Hepatocyte (in vitro differentiated cells): ENCODE data around the gene INO80C. TPM values are rescaled to one million over a fixed set of nuclear protein-coding genes. Genes with fewer than 3 reads are reported as not detected.

Experiments
- DNase-seq: peaks from one replicate; pipeline ENCODE4 v3.0.0-alpha.2; 2016; ENCODE audit warnings: low spot score
- H2AFZ ChIP-seq: fragments of 200-600 bp; sonication (generic); 2 replicates; pipeline ENCODE4 v1.6.0; 2016; ENCODE audit warnings: antibody characterized with exemption, mild to moderate bottlenecking
- H3K27ac ChIP-seq: fragments of 200-600 bp; sonication (generic); 2 replicates; pipeline ENCODE4 v1.5.1; 2016; ENCODE audit warnings: mild to moderate bottlenecking
- H3K27me3 ChIP-seq: fragments of 200-600 bp; sonication (generic); 2 replicates; pipeline ENCODE4 v1.6.1; 2016
- H3K36me3 ChIP-seq: fragments of 200-600 bp; sonication (generic); replicated peaks from 2 replicates; pipeline ENCODE4 v1.5.1; 2016; ENCODE audit warnings: low read depth; ENCODE audit not compliant: insufficient read depth
- H3K4me1 ChIP-seq: fragments of 200-600 bp; sonication (generic); 2 replicates; pipeline ENCODE4 v1.5.1; 2016; ENCODE audit warnings: mild to moderate bottlenecking, moderate library complexity; ENCODE audit not compliant: insufficient read depth
- H3K4me2 ChIP-seq: fragments of 200-600 bp; sonication (generic); 2 replicates; pipeline ENCODE4 v1.6.0; 2016
- H3K4me3 ChIP-seq: fragments of 200-600 bp; sonication (generic); 2 replicates; pipeline ENCODE4 v1.5.1; 2016; ENCODE audit warnings: mild to moderate bottlenecking
- H3K79me2 ChIP-seq: fragments of 200-600 bp; sonication (generic); 2 replicates; pipeline ENCODE4 v1.6.0; 2017; ENCODE audit warnings: mild to moderate bottlenecking
- H3K9me2 ChIP-seq: fragments of 200-600 bp; sonication (generic); replicated peaks from 2 replicates; pipeline ENCODE4 v1.6.0; 2017; ENCODE audit warnings: mild to moderate bottlenecking; ENCODE audit not compliant: insufficient read depth
- H3K9me3 ChIP-seq: fragments of 200-600 bp; sonication (generic); 2 replicates; pipeline ENCODE4 v1.5.1; 2016; ENCODE audit warnings: low read depth, mild to moderate bottlenecking
- H4K20me1 ChIP-seq: fragments of 200-600 bp; sonication (generic); 2 replicates; pipeline ENCODE4 v1.6.0; 2016; ENCODE audit warnings: mild to moderate bottlenecking; ENCODE audit not compliant: insufficient read depth, poor library complexity, severe bottlenecking
- EZH2 ChIP-seq: fragments of 200-600 bp; sonication (generic); IDR thresholded peaks from 2 replicates; pipeline ENCODE4 v1.6.1; 2016; ENCODE audit warnings: antibody characterized with exemption, mild to moderate bottlenecking, borderline replicate concordance
- EZH2phosphoT487 ChIP-seq: fragments of 200-600 bp; sonication (generic); IDR thresholded peaks from one replicate; pipeline ENCODE4 v1.6.1; 2018; ENCODE audit warnings: antibody characterized with exemption, mild to moderate bottlenecking, low read depth, moderate library complexity; ENCODE audit not compliant: unreplicated experiment, severe bottlenecking
- WGBS: methylation state at CpG from one replicate; pipeline ENCODE4 v1.1.6; 2016; ENCODE audit warnings: low lambda C conversion rate; ENCODE audit errors: missing lambda C conversion rate; 5-methylcytosine and 5-hydroxymethylcytosine counted together
- polyA plus RNA-seq: library from polyadenylated mRNA; unstranded; fragments of >200 nt; fragmentation: Nextera tagmentation; extraction: Ambion mirVana; gene quantifications from 2 replicates; pipeline ENCODE4 v1.2.1, GENCODE V29; 2016
- total RNA-seq: library from RNA; depleted of rRNA; stranded (reverse); fragments of >200 nt; gene quantifications from 2 replicates; pipeline ENCODE4 v1.2.3, GENCODE V29; 2014
- TF ChIP-seq, protein P1 (sequence below): fragments of 200-600 bp; sonication (generic); IDR thresholded peaks from 2 replicates; pipeline ENCODE4 v1.5.1; 2016; ENCODE audit warnings: antibody characterized with exemption, mild to moderate bottlenecking; ENCODE audit not compliant: poor library complexity

Gene INO80C
- total and polyA plus RNA-seq, 2 experiments from 2014 or later: 16.5 to 25.1 TPM

DNA sequence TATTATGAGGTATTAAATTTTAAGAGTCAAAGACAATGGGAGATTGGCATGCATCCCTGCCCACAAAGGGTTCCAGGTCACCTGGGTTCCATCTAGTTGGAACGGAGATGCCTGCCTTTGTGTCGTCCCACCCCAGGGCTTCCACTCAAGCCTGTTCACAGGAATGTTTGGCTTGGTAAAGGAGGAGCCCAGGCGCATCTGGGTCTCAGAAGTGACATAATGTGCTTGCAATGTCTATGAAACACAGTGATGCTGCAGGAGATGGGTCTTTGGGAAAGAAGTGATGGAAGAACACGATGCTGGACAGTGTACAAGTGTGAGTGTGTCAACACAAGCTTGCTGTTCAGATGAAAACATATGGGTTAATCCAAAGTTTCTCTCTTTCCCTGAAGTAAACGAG, 71.0 kb downstream of the INO80C start:
- no peak for DNase-seq
- Histone ChIP-seq H3K4me2 (no peak overlapping the region), H3K27ac (no peak overlapping the region), H3K9me3 (no peaks in the 10 kb centered on the region), H2AFZ (no peak overlapping the region), H3K9me2 (no peaks in the 10 kb centered on the region), H3K4me1 (no peaks in the 10 kb centered on the region), H3K36me3 (no peaks in the 10 kb centered on the region), H4K20me1 (no peaks in the 10 kb centered on the region), H3K4me3 (no peak overlapping the region), H3K27me3 (no peaks in the 10 kb centered on the region), H3K79me2 (no peaks in the 10 kb centered on the region)
- no peak for TF ChIP-seq EZH2
- no peak for TF ChIP-seq EZH2phosphoT487
- TF ChIP-seq, protein P1, sequence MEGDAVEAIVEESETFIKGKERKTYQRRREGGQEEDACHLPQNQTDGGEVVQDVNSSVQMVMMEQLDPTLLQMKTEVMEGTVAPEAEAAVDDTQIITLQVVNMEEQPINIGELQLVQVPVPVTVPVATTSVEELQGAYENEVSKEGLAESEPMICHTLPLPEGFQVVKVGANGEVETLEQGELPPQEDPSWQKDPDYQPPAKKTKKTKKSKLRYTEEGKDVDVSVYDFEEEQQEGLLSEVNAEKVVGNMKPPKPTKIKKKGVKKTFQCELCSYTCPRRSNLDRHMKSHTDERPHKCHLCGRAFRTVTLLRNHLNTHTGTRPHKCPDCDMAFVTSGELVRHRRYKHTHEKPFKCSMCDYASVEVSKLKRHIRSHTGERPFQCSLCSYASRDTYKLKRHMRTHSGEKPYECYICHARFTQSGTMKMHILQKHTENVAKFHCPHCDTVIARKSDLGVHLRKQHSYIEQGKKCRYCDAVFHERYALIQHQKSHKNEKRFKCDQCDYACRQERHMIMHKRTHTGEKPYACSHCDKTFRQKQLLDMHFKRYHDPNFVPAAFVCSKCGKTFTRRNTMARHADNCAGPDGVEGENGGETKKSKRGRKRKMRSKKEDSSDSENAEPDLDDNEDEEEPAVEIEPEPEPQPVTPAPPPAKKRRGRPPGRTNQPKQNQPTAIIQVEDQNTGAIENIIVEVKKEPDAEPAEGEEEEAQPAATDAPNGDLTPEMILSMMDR: no peak
- WGBS: 84% methylated on average over 5 of the region's 5 CpGs

DNA sequence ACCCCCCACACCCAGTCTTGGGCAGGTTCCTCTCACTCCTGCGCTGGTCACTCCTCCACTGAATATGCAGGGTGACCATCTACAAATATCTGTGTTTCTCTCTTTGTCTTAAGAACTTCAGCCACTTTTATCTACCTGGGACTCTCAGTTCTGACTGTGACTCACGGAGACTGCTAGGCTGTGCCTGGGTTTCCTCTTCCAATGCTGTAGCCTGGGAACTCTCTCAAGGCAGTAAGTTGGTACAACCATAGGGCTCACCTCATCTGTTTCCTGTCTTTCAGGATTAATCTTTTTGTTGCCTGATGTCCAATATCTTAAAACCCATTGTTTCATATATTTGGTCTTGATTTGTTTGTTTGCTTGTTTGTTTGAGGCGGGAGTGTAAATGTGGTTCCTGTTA, 73.4 kb downstream of the INO80C start:
- DNase-seq: no peak
- Histone ChIP-seq H3K27me3 (no peaks in the 10 kb centered on the region), H3K27ac (no peak overlapping the region), H3K9me2 (no peaks in the 10 kb centered on the region), H2AFZ (no peak overlapping the region), H4K20me1 (no peaks in the 10 kb centered on the region), H3K4me1 (no peaks in the 10 kb centered on the region), H3K4me3 (no peak overlapping the region), H3K36me3 (no peaks in the 10 kb centered on the region), H3K4me2 (no peak overlapping the region), H3K79me2 (no peaks in the 10 kb centered on the region), H3K9me3 (no peaks in the 10 kb centered on the region)
- TF ChIP-seq EZH2phosphoT487: no peak
- TF ChIP-seq, protein P1: no peak
- TF ChIP-seq EZH2: no peak
- 69% methylated on average over 3 of the region's 3 CpGs for WGBS

DNA sequence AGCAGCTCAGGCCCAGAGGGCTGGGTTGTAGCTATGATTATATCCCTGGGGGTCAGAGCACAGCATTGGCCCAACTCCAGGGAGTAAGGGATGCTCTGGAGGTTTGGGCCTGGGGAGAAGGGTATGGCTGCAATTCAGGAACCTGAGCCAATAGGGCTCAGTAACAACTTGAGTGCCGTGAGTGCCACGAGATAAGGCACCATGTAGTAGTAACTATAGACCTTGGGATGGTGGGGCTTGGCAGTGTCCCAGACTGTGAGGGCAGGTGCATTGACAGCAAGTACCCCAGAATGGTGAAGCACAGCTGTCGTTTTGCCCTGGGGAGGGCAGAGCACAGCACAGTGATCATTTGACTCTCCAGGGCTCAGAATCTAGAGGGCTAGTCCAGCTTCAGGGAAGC, 75.5 kb downstream of the INO80C start:
- H3K4me3 ChIP-seq: no peak overlapping the region
- H3K27me3 ChIP-seq: no peaks in the 10 kb centered on the region
- H4K20me1 ChIP-seq: no peaks in the 10 kb centered on the region
- 87% methylated on average over 3 of the region's 3 CpGs for WGBS
- peaks cover 3% of the 10 kb centered on the region for H3K9me3 ChIP-seq
- DNase-seq: no peak
- H3K4me2 ChIP-seq: no peak overlapping the region
- H2AFZ ChIP-seq: no peak overlapping the region
- H3K79me2 ChIP-seq: no peaks in the 10 kb centered on the region
- H3K4me1 ChIP-seq: no peaks in the 10 kb centered on the region
- H3K27ac ChIP-seq: no peak overlapping the region
- no peaks in the 10 kb centered on the region for H3K9me2 ChIP-seq
- no peak for TF ChIP-seq EZH2
- TF ChIP-seq, protein P1: no peak
- TF ChIP-seq EZH2phosphoT487: no peak
- no peaks in the 10 kb centered on the region for H3K36me3 ChIP-seq

DNA sequence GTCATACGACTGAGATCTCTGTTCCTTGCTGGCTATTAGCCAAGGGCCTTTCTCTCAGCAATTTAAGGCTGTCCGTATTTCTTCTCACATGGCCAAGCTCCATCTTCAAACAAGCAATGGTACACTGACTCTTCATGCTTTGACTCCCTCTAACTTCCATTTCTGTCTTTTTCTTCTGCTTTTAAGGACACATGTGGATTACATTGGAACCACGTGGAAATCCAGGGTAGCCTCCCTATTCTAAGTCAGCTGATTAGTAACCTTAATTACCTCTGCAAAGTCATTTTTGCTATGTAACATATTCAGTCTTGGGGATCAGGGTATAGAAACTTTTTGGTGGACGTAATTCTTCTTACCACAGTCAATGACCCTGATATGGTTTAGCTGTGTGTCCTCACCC, 79.2 kb downstream of the INO80C start:
- no peak overlapping the region for H3K27ac ChIP-seq
- H3K79me2 ChIP-seq: no peaks in the 10 kb centered on the region
- TF ChIP-seq EZH2 (no peak), EZH2phosphoT487 (no peak)
- TF ChIP-seq, protein P1: no peak
- no peak overlapping the region for H3K4me2 ChIP-seq
- WGBS: 89% methylated on average over 4 of the region's 4 CpGs
- no peak overlapping the region for H2AFZ ChIP-seq
- H3K9me3 ChIP-seq: peaks cover 5% of the 10 kb centered on the region
- H3K36me3 ChIP-seq: no peaks in the 10 kb centered on the region
- DNase-seq: no peak
- H3K4me3 ChIP-seq: no peak overlapping the region
- H4K20me1 ChIP-seq: no peaks in the 10 kb centered on the region
- no peaks in the 10 kb centered on the region for H3K27me3 ChIP-seq
- no peaks in the 10 kb centered on the region for H3K4me1 ChIP-seq
- H3K9me2 ChIP-seq: no peaks in the 10 kb centered on the region
